NCI-H446 treated with DMSO at 0.1 percent for 48 hours (cell line): Measurements from ENCODE around the gene SYNCRIP.
"Not testable (repeated sequence)": the region's sequence is repeated elsewhere in the genome, so short reads cannot be mapped to it uniquely, and the experiment has no call there.

ENCODE experiments used
- DNase-seq: peaks from one replicate; lab custom pipeline; 2025; lab: John Stamatoyannopoulos, UW

The SYNCRIP gene

GRCh38 chr6:85642774-85643536, at the start of gene SYNCRIP:
TSS of gene SYNCRIP (minus strand) at chr6:85642886. CDS start at chr6:85641439, 1,447 bp downstream.
- DNase-seq = peak; percentile 93

GRCh38 chr6:85691478-85691877, 48.8 kb upstream of the SYNCRIP start:
- no peak for DNase-seq

- DNase-seq = no peak
Measured at GRCh38 chr6:85690071-85690470, 47.4 kb upstream of the SYNCRIP start.

GRCh38 chr6:85685713-85686112, 43.0 kb upstream of the SYNCRIP start:
- no peak for DNase-seq

GRCh38 chr6:85684809-85685171, 42.1 kb upstream of the SYNCRIP start:
- no peak for DNase-seq

GRCh38 chr6:85684133-85684808, 41.6 kb upstream of the SYNCRIP start:
- no peak for DNase-seq

DNA sequence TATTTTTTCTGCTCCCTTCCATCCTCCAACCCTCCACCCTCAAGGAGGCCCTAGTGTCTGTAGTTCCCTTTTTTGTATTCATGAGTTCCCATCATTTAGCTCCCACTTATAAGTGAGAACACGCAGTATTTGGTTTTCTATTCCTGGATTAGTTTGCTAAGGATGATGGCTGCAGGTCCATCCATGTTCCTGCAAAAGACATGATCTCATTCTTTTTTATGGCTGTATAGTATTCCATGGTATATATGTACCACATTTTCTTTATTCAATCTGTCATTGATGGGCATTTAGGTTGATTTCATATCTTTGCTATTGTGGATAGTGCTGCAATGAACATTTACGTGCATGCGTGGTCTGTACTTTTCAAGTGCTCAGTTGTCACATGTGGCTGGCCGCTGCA, 39.2 kb upstream of the SYNCRIP start:
- DNase-seq = not testable (repeated sequence)

- DNase-seq = no peak
Measured at GRCh38 chr6:85680388-85680787, 37.7 kb upstream of the SYNCRIP start.

DNA sequence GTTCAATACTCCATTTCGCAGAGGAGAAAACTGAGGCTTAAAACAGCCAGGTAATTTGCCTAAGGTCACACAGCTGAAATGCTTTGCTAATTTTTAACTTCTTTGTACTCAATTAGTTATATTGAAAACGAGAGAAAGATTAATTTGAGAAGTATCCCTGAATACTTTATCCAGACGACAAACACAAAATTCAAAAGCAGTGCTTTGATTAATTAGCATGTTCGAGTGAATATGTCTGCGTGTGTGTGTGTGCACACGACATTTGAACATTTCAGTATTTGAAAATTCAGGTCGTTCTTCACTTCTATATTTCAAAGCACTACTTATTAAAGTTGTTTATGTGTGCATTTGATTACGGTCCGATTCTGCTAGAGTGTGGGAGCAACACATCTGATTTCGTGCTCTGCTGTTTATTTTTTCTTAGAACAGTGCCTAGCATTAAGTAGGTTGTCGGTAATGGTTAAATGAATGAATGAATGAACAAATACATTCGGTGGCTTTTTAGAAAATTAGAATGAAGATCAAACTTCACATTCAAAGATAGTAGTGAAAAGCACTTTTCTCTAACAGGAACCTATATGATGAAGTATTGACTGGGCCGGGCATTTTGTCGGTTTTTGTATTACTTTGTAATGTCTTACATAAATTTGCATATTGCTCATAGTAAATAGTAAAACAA, 36.9 kb upstream of the SYNCRIP start:
- no peak for DNase-seq

DNA sequence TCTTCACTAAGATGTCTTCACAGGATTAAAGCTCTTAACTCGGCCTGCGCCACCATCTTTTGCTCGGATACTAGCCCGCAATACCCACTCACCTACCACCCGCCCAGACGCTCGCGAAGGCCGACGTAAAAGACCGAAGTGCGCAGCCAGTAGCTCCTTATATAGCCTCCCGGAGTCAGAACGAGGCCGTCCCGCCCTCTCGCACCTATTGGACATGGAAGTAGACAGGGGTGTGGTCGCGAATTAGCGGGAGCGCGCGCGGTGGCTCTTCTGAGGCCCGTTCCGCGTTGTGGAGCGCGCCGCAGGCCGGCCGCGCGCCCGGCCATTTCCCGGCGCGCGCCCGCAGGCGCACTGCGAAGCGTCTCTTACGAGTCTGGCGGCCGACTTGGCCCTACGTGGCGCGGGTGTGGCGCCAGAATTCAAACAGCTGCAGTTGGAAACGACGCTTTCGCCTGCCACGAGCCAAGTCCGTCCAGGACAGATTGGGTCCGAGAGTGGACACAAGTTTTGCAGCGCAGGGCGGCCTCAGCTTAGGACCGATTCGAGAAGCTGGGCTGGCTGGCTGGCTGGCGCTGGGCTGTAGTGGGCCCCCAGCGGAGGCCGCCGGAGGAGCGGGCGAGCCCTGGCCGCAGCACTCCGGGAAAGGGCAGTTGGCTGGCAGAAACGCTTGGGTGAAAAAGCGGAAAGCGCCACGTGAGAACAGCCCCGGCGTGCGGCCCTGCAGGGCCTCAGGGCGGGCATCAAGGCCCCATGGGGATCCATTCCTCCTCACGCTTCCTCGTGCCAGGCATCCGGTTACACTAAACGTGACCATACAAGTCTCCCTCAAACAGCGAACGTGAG, 36.1 kb upstream of the SYNCRIP start:
- peak; percentile 96 for DNase-seq

GRCh38 chr6:85678026-85678601, 35.4 kb upstream of the SYNCRIP start:
- no peak for DNase-seq

GRCh38 chr6:85677234-85677956, 34.7 kb upstream of the SYNCRIP start:
- no peak for DNase-seq

GRCh38 chr6:85676086-85676729, 33.5 kb upstream of the SYNCRIP start:
- no peak for DNase-seq

- no peak for DNase-seq
Measured at GRCh38 chr6:85675030-85675819, 32.5 kb upstream of the SYNCRIP start.

- DNase-seq = no peak
Measured at GRCh38 chr6:85674604-85675003, 31.9 kb upstream of the SYNCRIP start.

DNA sequence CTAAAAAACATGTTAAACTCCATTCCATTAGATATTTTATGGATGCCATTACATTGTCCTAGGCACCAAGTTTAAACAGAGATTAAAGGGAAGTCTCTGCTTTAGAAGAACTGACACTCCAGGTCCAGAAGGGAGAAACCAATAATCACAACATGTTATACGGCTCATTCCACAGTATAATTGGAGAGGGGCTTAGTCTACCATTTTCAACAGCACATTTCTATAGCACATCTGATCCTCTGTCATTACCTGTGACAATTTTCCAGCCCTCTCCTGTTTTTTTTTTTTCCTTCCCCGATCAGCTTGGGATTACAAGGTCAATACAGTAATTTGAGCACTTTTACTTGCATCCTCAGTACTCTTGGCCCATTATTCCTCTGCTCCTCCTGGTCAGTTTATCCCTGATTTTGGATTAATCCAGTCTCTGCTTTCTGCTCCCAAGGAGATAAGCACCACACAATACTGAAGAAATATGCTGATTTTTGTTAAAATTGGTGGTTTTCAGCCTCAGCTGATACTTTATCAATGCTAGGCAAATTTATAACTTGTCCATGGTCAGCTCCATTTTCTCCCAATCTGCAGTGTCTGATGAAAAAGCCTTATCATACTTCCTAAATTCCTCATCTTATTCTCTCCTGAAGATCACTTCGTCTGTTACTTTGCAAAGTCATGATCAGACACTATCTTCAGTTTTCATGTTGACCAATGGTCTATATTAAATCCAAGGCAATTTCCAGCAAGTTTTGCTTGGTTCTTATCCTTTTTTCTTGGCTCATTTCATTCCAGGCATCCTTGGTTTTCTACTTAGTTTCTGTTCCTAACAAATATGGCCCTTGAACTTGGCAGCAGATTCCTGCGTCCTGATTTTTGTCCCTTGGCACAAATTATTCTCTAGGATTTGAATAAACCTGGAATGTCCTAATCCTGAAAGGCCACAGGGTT, 30.8 kb upstream of the SYNCRIP start:
- no peak for DNase-seq

DNA sequence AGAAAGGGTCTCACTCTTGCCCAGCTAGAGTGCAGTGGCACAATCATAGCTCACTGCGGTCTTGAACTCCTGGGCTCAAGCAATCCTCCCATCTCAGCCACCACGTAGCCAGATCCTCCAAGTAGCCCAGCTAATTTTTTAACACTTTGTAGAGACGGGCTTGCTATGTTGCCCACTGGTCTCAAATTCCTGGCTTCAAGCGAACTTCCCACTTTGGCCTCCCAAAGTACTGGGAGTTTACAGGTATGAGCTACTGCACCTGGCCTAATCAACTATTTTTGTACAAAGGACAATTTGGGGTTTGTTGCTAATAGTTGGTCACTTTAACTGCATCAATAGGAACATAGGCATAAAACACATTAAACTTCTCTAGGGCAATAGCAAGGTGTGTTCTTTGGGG, 29.9 kb upstream of the SYNCRIP start:
- DNase-seq = no peak

GRCh38 chr6:85672050-85672449, 29.4 kb upstream of the SYNCRIP start:
- no peak for DNase-seq

GRCh38 chr6:85670573-85670972, 27.9 kb upstream of the SYNCRIP start:
- no peak for DNase-seq
